ENCODE measurements around the gene TNFSF10. TPM values are rescaled to one million over a fixed set of nuclear protein-coding genes. Genes with fewer than 3 reads are reported as not detected.

Gene TNFSF10
- total RNA-seq, 1 experiment from 2014 or later = 2.2 TPM

GRCh38 chr3:172546628-172547214 lies 23.5 kb upstream of the TNFSF10 start:
- no peaks in the 10 kb centered on the region for H3K9me3 ChIP-seq (ENCODE audit: control insufficient read depth, insufficient read depth, low read depth, low read length)
- intact Hi-C loops (cut with micrococcal nuclease; ENCODE audit: unreplicated experiment) = no loop called here
- no peaks in the 10 kb centered on the region for H3K4me1 ChIP-seq (ENCODE audit: control insufficient read depth, insufficient read depth, low read length)
- no peaks in the 10 kb centered on the region for H3K27me3 ChIP-seq (ENCODE audit: control insufficient read depth, insufficient read depth, low read length)
- ATAC-seq = no peak
- no peaks in the 10 kb centered on the region for H3K36me3 ChIP-seq (ENCODE audit: control insufficient read depth, insufficient read depth, low read length)
- no peak overlapping the region for H3K4me3 ChIP-seq (ENCODE audit: low read depth in 2 of 2, low read length in 2 of 2)
- TF ChIP-seq SIN3A (IDR thresholded peaks at IDR 0.05; ENCODE audit: borderline replicate concordance, insufficient read depth, low read depth, low read length) = no peak
- no peak for TF ChIP-seq TCF7L2 (IDR thresholded peaks at IDR 0.05; ENCODE audit: low read depth, low read length)
- TF ChIP-seq, protein P1, sequence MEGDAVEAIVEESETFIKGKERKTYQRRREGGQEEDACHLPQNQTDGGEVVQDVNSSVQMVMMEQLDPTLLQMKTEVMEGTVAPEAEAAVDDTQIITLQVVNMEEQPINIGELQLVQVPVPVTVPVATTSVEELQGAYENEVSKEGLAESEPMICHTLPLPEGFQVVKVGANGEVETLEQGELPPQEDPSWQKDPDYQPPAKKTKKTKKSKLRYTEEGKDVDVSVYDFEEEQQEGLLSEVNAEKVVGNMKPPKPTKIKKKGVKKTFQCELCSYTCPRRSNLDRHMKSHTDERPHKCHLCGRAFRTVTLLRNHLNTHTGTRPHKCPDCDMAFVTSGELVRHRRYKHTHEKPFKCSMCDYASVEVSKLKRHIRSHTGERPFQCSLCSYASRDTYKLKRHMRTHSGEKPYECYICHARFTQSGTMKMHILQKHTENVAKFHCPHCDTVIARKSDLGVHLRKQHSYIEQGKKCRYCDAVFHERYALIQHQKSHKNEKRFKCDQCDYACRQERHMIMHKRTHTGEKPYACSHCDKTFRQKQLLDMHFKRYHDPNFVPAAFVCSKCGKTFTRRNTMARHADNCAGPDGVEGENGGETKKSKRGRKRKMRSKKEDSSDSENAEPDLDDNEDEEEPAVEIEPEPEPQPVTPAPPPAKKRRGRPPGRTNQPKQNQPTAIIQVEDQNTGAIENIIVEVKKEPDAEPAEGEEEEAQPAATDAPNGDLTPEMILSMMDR (IDR thresholded peaks at IDR 0.05) = no peak
- TF ChIP-seq POLR2AphosphoS5 (IDR thresholded peaks at IDR 0.05; ENCODE audit: low read depth, low read length) = no peak
- TF ChIP-seq, protein P2, sequence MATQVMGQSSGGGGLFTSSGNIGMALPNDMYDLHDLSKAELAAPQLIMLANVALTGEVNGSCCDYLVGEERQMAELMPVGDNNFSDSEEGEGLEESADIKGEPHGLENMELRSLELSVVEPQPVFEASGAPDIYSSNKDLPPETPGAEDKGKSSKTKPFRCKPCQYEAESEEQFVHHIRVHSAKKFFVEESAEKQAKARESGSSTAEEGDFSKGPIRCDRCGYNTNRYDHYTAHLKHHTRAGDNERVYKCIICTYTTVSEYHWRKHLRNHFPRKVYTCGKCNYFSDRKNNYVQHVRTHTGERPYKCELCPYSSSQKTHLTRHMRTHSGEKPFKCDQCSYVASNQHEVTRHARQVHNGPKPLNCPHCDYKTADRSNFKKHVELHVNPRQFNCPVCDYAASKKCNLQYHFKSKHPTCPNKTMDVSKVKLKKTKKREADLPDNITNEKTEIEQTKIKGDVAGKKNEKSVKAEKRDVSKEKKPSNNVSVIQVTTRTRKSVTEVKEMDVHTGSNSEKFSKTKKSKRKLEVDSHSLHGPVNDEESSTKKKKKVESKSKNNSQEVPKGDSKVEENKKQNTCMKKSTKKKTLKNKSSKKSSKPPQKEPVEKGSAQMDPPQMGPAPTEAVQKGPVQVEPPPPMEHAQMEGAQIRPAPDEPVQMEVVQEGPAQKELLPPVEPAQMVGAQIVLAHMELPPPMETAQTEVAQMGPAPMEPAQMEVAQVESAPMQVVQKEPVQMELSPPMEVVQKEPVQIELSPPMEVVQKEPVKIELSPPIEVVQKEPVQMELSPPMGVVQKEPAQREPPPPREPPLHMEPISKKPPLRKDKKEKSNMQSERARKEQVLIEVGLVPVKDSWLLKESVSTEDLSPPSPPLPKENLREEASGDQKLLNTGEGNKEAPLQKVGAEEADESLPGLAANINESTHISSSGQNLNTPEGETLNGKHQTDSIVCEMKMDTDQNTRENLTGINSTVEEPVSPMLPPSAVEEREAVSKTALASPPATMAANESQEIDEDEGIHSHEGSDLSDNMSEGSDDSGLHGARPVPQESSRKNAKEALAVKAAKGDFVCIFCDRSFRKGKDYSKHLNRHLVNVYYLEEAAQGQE (IDR thresholded peaks at IDR 0.05; ENCODE audit: insufficient read depth in 1 of 2, low read depth in 2 of 2, low read length in 1 of 2) = no peak
- ChIA-PET POLR2A (no interaction called here), CTCF (no interaction called here)
- BruUV-seq (replicated peaks) = no TSS peak
- no peak overlapping the region for H3K27ac ChIP-seq (ENCODE audit: low read length)
- DNase-seq (ENCODE audit: low read depth, low spot score) = no peak
- in situ Hi-C loops (cut with HindIII; ENCODE audit: low pct_unique_long_range_greater_than_20kb, low sequenced_read_pairs) = no loop called here

DNA sequence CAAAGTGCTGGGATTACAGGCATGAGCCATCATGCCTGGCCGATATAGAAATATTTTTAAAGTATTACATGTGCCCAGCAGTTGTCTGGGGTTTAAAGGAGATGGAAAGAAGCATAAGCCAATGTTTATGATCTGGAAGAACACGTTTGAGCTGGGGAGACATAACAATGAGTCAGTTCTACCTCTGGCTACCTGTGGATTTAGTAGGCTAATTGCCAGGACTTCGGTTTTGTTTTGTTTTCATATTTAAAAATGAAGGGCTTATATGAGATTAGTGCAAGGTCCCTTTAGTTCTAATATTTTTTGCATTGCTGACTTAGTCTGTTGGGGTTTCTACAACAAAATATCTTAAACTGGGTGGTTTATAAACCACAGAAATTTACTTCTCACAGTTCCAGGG lies 22.9 kb upstream of the TNFSF10 start:
- no peaks in the 10 kb centered on the region for H3K36me3 ChIP-seq (ENCODE audit: control insufficient read depth, insufficient read depth, low read length)
- intact Hi-C loops (cut with micrococcal nuclease; ENCODE audit: unreplicated experiment) = no loop called here
- no TSS peak for BruUV-seq (replicated peaks)

More for the DNA sequence above, 22.9 kb upstream of the TNFSF10 start:
- TF ChIP-seq, protein P2 (IDR thresholded peaks at IDR 0.05; ENCODE audit: insufficient read depth in 1 of 2, low read depth in 2 of 2, low read length in 1 of 2) = no peak
- no peak for TF ChIP-seq TCF7L2 (IDR thresholded peaks at IDR 0.05; ENCODE audit: low read depth, low read length)
- TF ChIP-seq SIN3A (IDR thresholded peaks at IDR 0.05; ENCODE audit: borderline replicate concordance, insufficient read depth, low read depth, low read length) = no peak
- TF ChIP-seq POLR2AphosphoS5 (IDR thresholded peaks at IDR 0.05; ENCODE audit: low read depth, low read length) = no peak
- TF ChIP-seq, protein P1 (IDR thresholded peaks at IDR 0.05) = no peak
- ATAC-seq = no peak
- no peaks in the 10 kb centered on the region for H3K9me3 ChIP-seq (ENCODE audit: control insufficient read depth, insufficient read depth, low read depth, low read length)
- DNase-seq (ENCODE audit: low read depth, low spot score) = no peak
- H3K27ac ChIP-seq (ENCODE audit: low read length) = no peak overlapping the region
- H3K27me3 ChIP-seq (ENCODE audit: control insufficient read depth, insufficient read depth, low read length) = no peaks in the 10 kb centered on the region
- no peak overlapping the region for H3K4me3 ChIP-seq (ENCODE audit: low read depth in 2 of 2, low read length in 2 of 2)
- ChIA-PET CTCF (no interaction called here), POLR2A (no interaction called here)
- H3K4me1 ChIP-seq (ENCODE audit: control insufficient read depth, insufficient read depth, low read length) = no peaks in the 10 kb centered on the region
- in situ Hi-C loops (cut with HindIII; ENCODE audit: low pct_unique_long_range_greater_than_20kb, low sequenced_read_pairs) = no loop called here

All from Panc1 (cell line).